Measurements from ENCODE around the gene WDFY4.

DNA sequence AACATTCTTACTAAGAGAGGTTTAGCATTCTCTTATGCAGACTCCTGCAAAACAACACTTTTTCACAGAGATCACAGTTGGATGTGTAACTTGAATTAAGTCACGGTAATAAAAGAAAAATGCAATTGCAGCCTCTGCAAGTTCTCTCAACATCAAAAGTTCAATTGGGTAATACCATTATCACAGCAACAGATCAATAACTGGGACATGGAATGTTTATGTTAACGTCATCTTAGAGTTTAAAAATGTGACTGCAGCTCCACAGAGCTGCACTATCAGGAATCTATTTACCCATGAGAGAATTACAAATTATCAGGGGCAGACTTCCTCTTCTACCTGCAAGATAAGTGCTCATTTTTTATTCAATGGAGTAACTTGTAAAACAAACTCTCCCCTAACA is 344.0 kb downstream of the WDFY4 start:
- TF ChIP-seq ESRRA (IDR thresholded peaks at IDR 0.05; ENCODE audit: borderline replicate concordance, low read length) (no peak), PHF8 (IDR thresholded peaks at IDR 0.05; ENCODE audit: borderline replicate concordance, low read depth) (no peak), RAD21 (conservative IDR thresholded peaks at IDR 0.05 in 1 of 2, IDR thresholded peaks at IDR 0.05 in 1 of 2) (no peak), POLR2A (IDR thresholded peaks at IDR 0.05; ENCODE audit: low read length) (no peak), RCOR1 (IDR thresholded peaks at IDR 0.05; ENCODE audit: low read depth, low read length) (no peak)
